Nephron progenitor cell (in vitro differentiated cells): Measurements from ENCODE around the gene CACNA1B.

Experiments
- DNase-seq: peaks from one replicate; pipeline ENCODE4 v3.0.0; 2021
- H3K27ac Mint-ChIP-seq: 2 replicates; pipeline ENCODE4 v1.8.0; 2021; ENCODE audit warnings: mild to moderate bottlenecking, moderate library complexity, mixed read lengths
- H3K27me3 Mint-ChIP-seq: 2 replicates; pipeline ENCODE4 v1.8.0; 2021; ENCODE audit warnings: mild to moderate bottlenecking, low read depth, mixed read lengths; ENCODE audit not compliant: poor library complexity
- H3K36me3 Mint-ChIP-seq: 2 replicates; pipeline ENCODE4 v1.8.0; 2021; ENCODE audit warnings: low read depth, mixed read lengths
- H3K4me1 Mint-ChIP-seq: 2 replicates; pipeline ENCODE4 v1.8.0; 2021; ENCODE audit warnings: mixed read lengths
- H3K4me3 Mint-ChIP-seq: 2 replicates; pipeline ENCODE4 v1.8.0; 2021; ENCODE audit warnings: mild to moderate bottlenecking, moderate library complexity, mixed read lengths
- H3K9me3 Mint-ChIP-seq: 2 replicates; pipeline ENCODE4 v1.8.0; 2021; ENCODE audit warnings: mild to moderate bottlenecking, moderate library complexity, mixed read lengths
- CTCF ChIP-seq: fragments of 200-600 bp; sonication (generic); IDR thresholded peaks from 2 replicates; pipeline ENCODE4 v1.5.0; 2021; ENCODE audit warnings: antibody characterized with exemption

Gene CACNA1B

DNA sequence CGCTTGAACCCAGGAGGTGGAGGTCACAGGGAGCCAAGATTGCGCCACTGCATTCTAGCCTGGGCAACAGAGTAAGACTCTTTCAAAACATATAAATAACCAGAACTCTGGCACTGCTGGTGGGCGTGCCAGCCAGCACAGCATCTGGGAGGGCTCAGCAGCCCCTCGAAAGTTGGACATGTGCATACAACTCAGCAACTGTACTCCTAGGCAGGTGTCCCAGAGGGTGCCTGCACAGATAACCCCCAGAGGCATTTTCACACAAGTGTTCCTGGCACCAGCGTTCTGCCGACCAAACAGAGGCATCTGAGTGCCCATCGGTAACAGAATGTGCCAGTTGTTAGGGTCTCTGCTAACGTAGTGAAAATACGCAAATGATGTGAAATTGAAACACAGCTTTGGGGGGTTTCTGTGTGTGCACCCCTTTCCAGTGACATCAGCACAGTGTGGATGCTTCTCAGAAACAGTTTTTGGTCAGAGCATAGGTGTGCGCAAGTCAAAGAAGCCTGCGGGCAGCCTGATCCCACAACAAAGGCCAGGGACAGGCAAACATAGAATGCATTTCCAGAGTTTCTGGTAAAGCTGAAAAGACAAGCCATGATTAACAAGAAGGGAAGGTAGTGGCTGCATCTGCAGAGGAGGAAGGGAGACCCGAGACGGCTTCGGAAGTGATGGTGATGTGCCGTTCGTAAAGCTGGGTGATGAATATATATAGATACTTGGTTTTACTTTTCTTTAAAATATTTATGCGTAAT, 190.2 kb downstream of the CACNA1B start:
- no peak for DNase-seq
- H3K27me3 Mint-ChIP-seq, result peaks cover 11% of the 10 kb centered on the region
- H3K4me3 Mint-ChIP-seq, result no peak overlapping the region
- H3K9me3 Mint-ChIP-seq, result no peaks in the 10 kb centered on the region
- peaks cover 5% of the 10 kb centered on the region for H3K4me1 Mint-ChIP-seq
- no peaks in the 10 kb centered on the region for H3K36me3 Mint-ChIP-seq
- peak overlapping the region; percentile 41 for H3K27ac Mint-ChIP-seq
- no peak for TF ChIP-seq CTCF

DNA sequence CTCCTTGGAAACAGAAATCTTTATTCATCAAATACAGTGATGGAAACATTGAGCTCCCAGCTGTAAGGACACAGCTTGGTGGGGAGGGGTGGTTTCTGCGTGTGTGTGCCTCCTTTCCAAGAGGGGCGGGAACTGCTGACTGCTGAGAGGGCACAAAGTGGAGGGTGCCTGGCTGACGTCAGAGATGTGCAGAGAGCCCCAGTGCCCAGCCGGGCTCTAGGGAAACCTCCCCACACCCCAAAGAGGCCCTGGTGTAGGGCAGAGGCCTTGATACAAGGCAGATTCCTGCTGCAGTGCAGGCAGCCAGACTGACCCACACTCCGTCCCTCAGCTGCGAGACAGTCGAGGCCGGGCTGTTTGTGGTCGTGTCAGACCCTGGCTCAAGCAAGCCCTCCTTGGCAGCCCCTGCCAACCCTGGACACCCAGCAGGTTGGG, 191.0 kb downstream of the CACNA1B start:
- Mint-ChIP-seq H3K4me3 (no peak overlapping the region), H3K4me1 (peaks cover 5% of the 10 kb centered on the region), H3K27ac (no peak overlapping the region), H3K36me3 (no peaks in the 10 kb centered on the region), H3K27me3 (peaks cover 14% of the 10 kb centered on the region), H3K9me3 (no peaks in the 10 kb centered on the region)
- DNase-seq, result no peak
- TF ChIP-seq CTCF, result no peak

DNA sequence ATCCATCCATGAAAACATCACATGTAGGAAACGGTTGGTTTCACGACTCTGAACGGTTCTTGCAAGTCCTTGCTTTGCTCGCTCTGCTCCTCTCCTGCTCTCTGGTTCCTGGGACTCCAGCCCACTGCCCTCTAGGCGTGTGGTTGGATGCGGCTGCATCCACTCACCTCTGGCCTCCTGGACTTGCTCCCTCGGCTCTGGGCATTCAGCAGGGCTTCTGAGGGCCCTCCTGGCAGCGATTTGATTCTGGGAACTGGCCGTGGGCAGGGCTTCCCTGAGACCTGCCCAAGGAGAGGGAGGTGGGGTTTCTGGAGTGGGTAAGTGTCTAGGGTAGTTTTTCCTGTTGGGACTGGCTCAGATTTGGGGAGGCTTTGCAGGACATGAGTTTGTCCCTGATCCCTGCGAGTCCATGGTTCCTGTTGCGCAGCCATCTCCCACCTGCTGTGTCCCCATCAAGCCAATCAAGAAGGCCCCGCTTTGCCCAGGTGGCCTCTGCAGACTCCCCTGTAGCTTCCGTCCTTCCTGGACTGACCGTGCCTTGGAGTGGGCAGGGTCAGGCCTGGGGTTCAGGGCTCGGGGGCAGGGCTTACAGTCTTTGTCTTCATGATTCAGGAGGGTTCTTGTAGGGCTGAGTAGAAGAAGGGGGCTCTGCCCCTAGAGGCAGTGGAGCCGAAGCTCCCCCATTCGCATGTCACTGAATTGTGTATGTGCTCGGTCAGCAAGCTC, 192.3 kb downstream of the CACNA1B start:
- H3K27me3 Mint-ChIP-seq, result peaks cover 13% of the 10 kb centered on the region
- peaks cover 5% of the 10 kb centered on the region for H3K4me1 Mint-ChIP-seq
- no peak overlapping the region for H3K27ac Mint-ChIP-seq
- no peak overlapping the region for H3K4me3 Mint-ChIP-seq
- H3K36me3 Mint-ChIP-seq, result no peaks in the 10 kb centered on the region
- DNase-seq, result no peak
- H3K9me3 Mint-ChIP-seq, result no peaks in the 10 kb centered on the region
- TF ChIP-seq CTCF, result no peak

DNA sequence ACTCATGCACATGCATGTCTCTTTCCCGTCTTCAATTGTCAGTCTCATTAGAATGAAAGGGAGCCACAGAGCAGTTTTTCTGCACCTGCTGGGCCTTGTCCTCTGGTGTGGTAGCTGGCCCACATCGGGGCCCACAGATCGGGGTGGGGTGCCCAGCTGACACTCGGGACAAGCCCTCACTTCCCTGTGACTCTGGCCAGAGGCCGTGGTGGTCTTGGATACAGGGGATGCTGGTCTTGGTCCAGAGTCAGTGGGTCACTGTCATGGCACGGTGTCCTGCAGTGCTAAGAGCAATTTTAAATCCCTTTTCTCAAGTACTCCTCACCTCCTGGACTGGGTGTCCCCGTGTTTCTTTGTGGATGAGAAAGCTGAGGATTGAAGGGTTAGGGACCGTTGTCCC, 193.2 kb downstream of the CACNA1B start:
- Mint-ChIP-seq H3K36me3 (no peaks in the 10 kb centered on the region), H3K27me3 (peaks cover 10% of the 10 kb centered on the region), H3K9me3 (no peaks in the 10 kb centered on the region), H3K27ac (no peak overlapping the region), H3K4me3 (no peak overlapping the region), H3K4me1 (peaks cover 5% of the 10 kb centered on the region)
- no peak for TF ChIP-seq CTCF
- DNase-seq, result no peak

DNA sequence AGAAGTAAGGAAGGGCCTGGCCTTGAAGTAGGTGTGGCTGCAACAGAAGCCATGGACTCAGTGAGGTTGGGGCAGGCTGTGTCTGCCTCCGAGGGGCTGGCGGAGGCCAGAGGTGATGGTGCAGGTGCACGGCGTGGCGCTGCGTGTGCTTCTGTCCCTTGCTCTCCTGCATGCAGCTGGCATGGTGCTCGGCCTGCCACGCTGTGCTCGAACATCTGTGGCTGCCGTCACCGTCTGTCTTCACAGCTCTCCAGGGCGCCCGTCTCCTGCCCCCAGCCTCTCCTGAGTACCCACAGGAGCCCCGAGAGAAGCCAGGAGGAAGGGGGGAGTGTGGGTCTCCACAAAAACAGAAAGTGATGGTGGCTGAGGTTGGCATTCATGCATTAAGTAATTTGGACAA, 193.7 kb downstream of the CACNA1B start:
- Mint-ChIP-seq H3K9me3 (no peaks in the 10 kb centered on the region), H3K27me3 (peaks cover 10% of the 10 kb centered on the region), H3K27ac (no peak overlapping the region), H3K4me3 (no peak overlapping the region), H3K36me3 (no peaks in the 10 kb centered on the region), H3K4me1 (peaks cover 5% of the 10 kb centered on the region)
- no peak for TF ChIP-seq CTCF
- no peak for DNase-seq

GRCh38 chr9:138071731-138072130, 194.1 kb downstream of the CACNA1B start:
- TF ChIP-seq CTCF, result no peak
- Mint-ChIP-seq H3K4me1 (peaks cover 5% of the 10 kb centered on the region), H3K9me3 (no peaks in the 10 kb centered on the region), H3K4me3 (no peak overlapping the region), H3K27me3 (peaks cover 10% of the 10 kb centered on the region), H3K27ac (peak overlapping the region; percentile 68), H3K36me3 (no peaks in the 10 kb centered on the region)
- DNase-seq, result no peak
